PFSK-1 (cell line): ENCODE measurements around the gene ASCL5.

Experiments
- POLR2AphosphoS5 ChIP-seq: IDR thresholded peaks from 2 replicates; pipeline ENCODE4 v1.6.1; 2012; ENCODE audit warnings: low read depth, mild to moderate bottlenecking, control low read depth, low read length, moderate library complexity
- SIN3A ChIP-seq: IDR thresholded peaks from 2 replicates; pipeline ENCODE4 v1.6.1; 2012; ENCODE audit warnings: mild to moderate bottlenecking, low read length, moderate library complexity, borderline replicate concordance; ENCODE audit not compliant: insufficient read depth
- TAF1 ChIP-seq: IDR thresholded peaks from 2 replicates; pipeline ENCODE4 v1.6.1; 2012; ENCODE audit warnings: low read length, control low read depth, borderline replicate concordance; ENCODE audit not compliant: insufficient read depth
- TF ChIP-seq, protein P1 (sequence below), 2 experiments: IDR thresholded peaks; 2 replicates each; pipeline versions ENCODE4 v1.6.1 to v1.8.0; 2011 to 2012; ENCODE audit warnings: low read depth in 2 of 2, low read length in 2 of 2, control low read depth in 1 of 2, inconsistent platforms in 1 of 2, mild to moderate bottlenecking in 1 of 2, moderate library complexity in 1 of 2; ENCODE audit not compliant: insufficient read depth in 1 of 2

DNA sequence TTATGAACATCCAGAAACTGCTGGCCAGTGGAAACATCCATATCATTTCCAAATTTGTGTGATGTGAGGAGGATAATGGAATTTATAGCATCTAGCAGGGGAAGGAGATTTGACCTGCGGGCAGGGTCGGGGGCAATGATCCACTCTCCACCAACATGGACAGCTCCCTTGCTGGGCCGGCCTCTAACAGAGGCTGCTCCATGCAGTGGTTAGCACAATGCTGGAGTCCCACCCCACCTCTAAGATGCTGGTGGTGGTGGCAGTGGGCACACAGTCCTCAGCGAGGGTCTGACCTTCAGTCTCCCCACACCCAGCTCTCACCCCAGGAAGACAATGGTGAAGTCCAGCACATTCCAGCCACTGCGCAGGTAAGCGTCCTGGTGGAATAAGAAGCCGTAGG is 33.4 kb downstream of the ASCL5 start:
- TF ChIP-seq, protein P1, sequence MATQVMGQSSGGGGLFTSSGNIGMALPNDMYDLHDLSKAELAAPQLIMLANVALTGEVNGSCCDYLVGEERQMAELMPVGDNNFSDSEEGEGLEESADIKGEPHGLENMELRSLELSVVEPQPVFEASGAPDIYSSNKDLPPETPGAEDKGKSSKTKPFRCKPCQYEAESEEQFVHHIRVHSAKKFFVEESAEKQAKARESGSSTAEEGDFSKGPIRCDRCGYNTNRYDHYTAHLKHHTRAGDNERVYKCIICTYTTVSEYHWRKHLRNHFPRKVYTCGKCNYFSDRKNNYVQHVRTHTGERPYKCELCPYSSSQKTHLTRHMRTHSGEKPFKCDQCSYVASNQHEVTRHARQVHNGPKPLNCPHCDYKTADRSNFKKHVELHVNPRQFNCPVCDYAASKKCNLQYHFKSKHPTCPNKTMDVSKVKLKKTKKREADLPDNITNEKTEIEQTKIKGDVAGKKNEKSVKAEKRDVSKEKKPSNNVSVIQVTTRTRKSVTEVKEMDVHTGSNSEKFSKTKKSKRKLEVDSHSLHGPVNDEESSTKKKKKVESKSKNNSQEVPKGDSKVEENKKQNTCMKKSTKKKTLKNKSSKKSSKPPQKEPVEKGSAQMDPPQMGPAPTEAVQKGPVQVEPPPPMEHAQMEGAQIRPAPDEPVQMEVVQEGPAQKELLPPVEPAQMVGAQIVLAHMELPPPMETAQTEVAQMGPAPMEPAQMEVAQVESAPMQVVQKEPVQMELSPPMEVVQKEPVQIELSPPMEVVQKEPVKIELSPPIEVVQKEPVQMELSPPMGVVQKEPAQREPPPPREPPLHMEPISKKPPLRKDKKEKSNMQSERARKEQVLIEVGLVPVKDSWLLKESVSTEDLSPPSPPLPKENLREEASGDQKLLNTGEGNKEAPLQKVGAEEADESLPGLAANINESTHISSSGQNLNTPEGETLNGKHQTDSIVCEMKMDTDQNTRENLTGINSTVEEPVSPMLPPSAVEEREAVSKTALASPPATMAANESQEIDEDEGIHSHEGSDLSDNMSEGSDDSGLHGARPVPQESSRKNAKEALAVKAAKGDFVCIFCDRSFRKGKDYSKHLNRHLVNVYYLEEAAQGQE (IDR thresholded peaks at IDR 0.05; ENCODE audit: insufficient read depth in 1 of 2, low read depth in 2 of 2, low read length in 2 of 2): no peak
- no peak for TF ChIP-seq TAF1
- TF ChIP-seq POLR2AphosphoS5: no peak
- no peak for TF ChIP-seq SIN3A
